ENCODE data around the gene BST2.

GRCh38 chr19:17358395-17358794 lies 47.0 kb downstream of the BST2 start:
- TF ChIP-seq CTCF (conservative IDR thresholded peaks at IDR 0.05; ENCODE audit: low read depth, low read length) (no peak), EZH2 (IDR thresholded peaks at IDR 0.05; ENCODE audit: low read length, unreplicated experiment) (no peak), EZH2phosphoT487 (IDR thresholded peaks at IDR 0.05; ENCODE audit: borderline replicate concordance, low read length) (no peak)
